ENCODE results near the gene ACSL4. TPM values are rescaled to one million over a fixed set of nuclear protein-coding genes. Genes with fewer than 3 reads are reported as not detected.

Gene ACSL4
- polyA plus RNA-seq, 3 donors = 17.9 to 40.9 (median 31.2) TPM

- no peak for DNase-seq
Observed at GRCh38 chrX:109684136-109684535, 48.9 kb downstream of the ACSL4 start.

DNA sequence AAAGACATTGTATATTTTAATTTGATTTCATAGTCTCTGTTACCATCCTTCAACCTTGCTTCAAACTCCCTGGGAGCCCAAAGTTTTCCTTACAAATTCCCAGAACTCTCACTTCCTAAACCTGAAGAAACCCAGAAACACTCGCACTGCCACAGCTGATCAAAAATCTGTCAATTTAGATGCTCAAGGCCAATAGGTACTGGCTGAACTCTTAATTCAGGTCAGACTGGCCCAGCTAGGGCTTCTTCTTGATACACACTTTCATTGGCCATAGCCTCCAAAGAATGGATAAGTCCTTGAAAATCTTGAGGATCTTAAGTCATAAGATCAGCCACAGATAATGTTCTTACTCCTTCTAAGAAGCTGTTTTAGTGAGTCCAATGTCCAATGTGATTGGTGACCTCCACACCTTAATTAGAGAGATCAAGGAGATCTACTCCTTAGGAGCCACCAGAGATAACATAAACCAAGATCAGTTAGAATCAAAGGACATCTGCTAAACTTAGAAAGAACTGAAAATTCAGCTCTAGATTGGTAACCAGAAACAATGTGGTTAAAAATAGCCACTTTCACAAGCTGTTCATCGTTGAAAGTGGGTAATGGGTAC, 51.5 kb downstream of the ACSL4 start:
- H3K4me1 Mint-ChIP-seq = no peaks in the 10 kb centered on the region
- Histone ChIP-seq H3K4me1 (ENCODE audit: control insufficient read depth in 1 of 2, insufficient read depth in 2 of 2, low read length in 2 of 2) (no peaks in the 10 kb centered on the region), H3K9me3 (replicated peaks in 1 of 2; ENCODE audit: control insufficient read depth in 1 of 2, insufficient read depth in 1 of 2, low read length in 2 of 2) (no peaks in the 10 kb centered on the region), H3K36me3 (replicated peaks in 1 of 2; ENCODE audit: control insufficient read depth in 1 of 2, insufficient read depth in 2 of 2, low read length in 2 of 2) (peaks cover 39 to 64% of the 10 kb centered on the region in 2 donors), H2AFZ (ENCODE audit: insufficient read depth, low read depth, low read length, poor library complexity, severe bottlenecking) (no peak overlapping the region), H3K27me3 (ENCODE audit: control insufficient read depth in 2 of 2, insufficient read depth in 2 of 2, low read length in 2 of 2) (peaks cover 0 to 2% of the 10 kb centered on the region in 2 donors), H3K4me3 (replicated peaks in 1 of 3; ENCODE audit: low read depth in 2 of 3, low read length in 3 of 3) (no peak overlapping the region), H3K27ac (ENCODE audit: low read depth in 1 of 2, low read length in 2 of 2) (no peak overlapping the region), H3K4me2 (replicated peaks; ENCODE audit: extremely low read depth, low read length, poor library complexity, severe bottlenecking) (no peak overlapping the region), H3K9ac (ENCODE audit: insufficient read depth, low read length, poor library complexity, severe bottlenecking) (no peak overlapping the region), H3K79me2 (ENCODE audit: insufficient read depth, low read length) (peaks cover 19% of the 10 kb centered on the region), H4K20me1 (ENCODE audit: insufficient read depth, low read length) (peaks cover 71% of the 10 kb centered on the region)
- H3K27ac Mint-ChIP-seq = no peak overlapping the region
- TF ChIP-seq CTCF (IDR thresholded peaks at IDR 0.05) = no peak
- WGBS (ENCODE audit: insufficient coverage) = no CpG with 5 or more reads among the region's 2 CpGs
- H3K4me3 Mint-ChIP-seq = no peak overlapping the region
- no peaks in the 10 kb centered on the region for H3K9me3 Mint-ChIP-seq
- H3K27me3 Mint-ChIP-seq (ENCODE audit: low read depth in 3 of 3) = peaks cover 0 to 17% (median 0%) of the 10 kb centered on the region in 3 donors
- peaks cover 28 to 32% of the 10 kb centered on the region in 2 donors for H3K36me3 Mint-ChIP-seq
- no peak for DNase-seq
- intact Hi-C loops (cut with micrococcal nuclease) = no loop called here

More at GRCh38 chrX:109684136-109684535, 48.9 kb downstream of the ACSL4 start:
- Histone ChIP-seq H3K27ac (ENCODE audit: low read depth in 1 of 2, low read length in 2 of 2) (no peak overlapping the region), H2AFZ (ENCODE audit: insufficient read depth, low read depth, low read length, poor library complexity, severe bottlenecking) (no peak overlapping the region), H3K36me3 (replicated peaks in 1 of 2; ENCODE audit: control insufficient read depth in 1 of 2, insufficient read depth in 2 of 2, low read length in 2 of 2) (peaks cover 24 to 43% of the 10 kb centered on the region in 2 donors), H3K79me2 (ENCODE audit: insufficient read depth, low read length) (peaks cover 26% of the 10 kb centered on the region), H3K4me2 (replicated peaks; ENCODE audit: extremely low read depth, low read length, poor library complexity, severe bottlenecking) (no peak overlapping the region), H3K4me1 (ENCODE audit: control insufficient read depth in 1 of 2, insufficient read depth in 2 of 2, low read length in 2 of 2) (no peaks in the 10 kb centered on the region), H3K4me3 (replicated peaks in 1 of 3; ENCODE audit: low read depth in 2 of 3, low read length in 3 of 3) (no peak overlapping the region), H3K27me3 (ENCODE audit: control insufficient read depth in 2 of 2, insufficient read depth in 2 of 2, low read length in 2 of 2) (peaks cover 0 to 2% of the 10 kb centered on the region in 2 donors), H3K9ac (ENCODE audit: insufficient read depth, low read length, poor library complexity, severe bottlenecking) (no peak overlapping the region), H3K9me3 (replicated peaks in 1 of 2; ENCODE audit: control insufficient read depth in 1 of 2, insufficient read depth in 1 of 2, low read length in 2 of 2) (no peaks in the 10 kb centered on the region), H4K20me1 (ENCODE audit: insufficient read depth, low read length) (peaks cover 86% of the 10 kb centered on the region)
- no peak for TF ChIP-seq CTCF (IDR thresholded peaks at IDR 0.05)
- H3K36me3 Mint-ChIP-seq = peaks cover 15 to 29% of the 10 kb centered on the region in 2 donors
- peaks cover 0 to 18% (median 0%) of the 10 kb centered on the region in 3 donors for H3K27me3 Mint-ChIP-seq (ENCODE audit: low read depth in 3 of 3)
- no peaks in the 10 kb centered on the region for H3K9me3 Mint-ChIP-seq
- H3K27ac Mint-ChIP-seq = no peak overlapping the region
- WGBS (ENCODE audit: insufficient coverage) = no CpG with 5 or more reads among the region's 1 CpG
- intact Hi-C loops (cut with micrococcal nuclease) = no loop called here
- no peak overlapping the region for H3K4me3 Mint-ChIP-seq
- H3K4me1 Mint-ChIP-seq = peaks cover 2% of the 10 kb centered on the region

Data from CD14-positive monocyte (primary cell).